Trophoblast cell (in vitro differentiated cells and primary cell): ENCODE measurements around the gene PARP9.

ENCODE experiments used
- DNase-seq, 2 donors: peaks; one replicate each; pipeline ENCODE4 v3.0.0-alpha.2; 2016
- H2AFZ ChIP-seq: 2 replicates; pipeline ENCODE4 v1.6.1; 2013; ENCODE audit warnings: low read length, moderate library complexity, mild to moderate bottlenecking; ENCODE audit not compliant: insufficient read depth, poor library complexity
- H2AK5ac ChIP-seq: 2 replicates; pipeline ENCODE4 v1.6.1; 2013; ENCODE audit warnings: mild to moderate bottlenecking, low read length
- H2BK120ac ChIP-seq: 2 replicates; pipeline ENCODE4 v1.6.1; 2013; ENCODE audit warnings: low read length, mild to moderate bottlenecking, moderate library complexity; ENCODE audit not compliant: insufficient read depth, poor library complexity
- H2BK12ac ChIP-seq: 2 replicates; pipeline ENCODE4 v1.6.1; 2013; ENCODE audit warnings: mild to moderate bottlenecking, low read length, moderate library complexity
- H2BK5ac ChIP-seq: 2 replicates; pipeline ENCODE4 v1.6.1; 2013; ENCODE audit warnings: low read length, low read depth, moderate library complexity, mild to moderate bottlenecking; ENCODE audit not compliant: poor library complexity
- H3K14ac ChIP-seq: 2 replicates; pipeline ENCODE4 v1.6.1; 2013; ENCODE audit warnings: mild to moderate bottlenecking, low read length
- H3K18ac ChIP-seq: 2 replicates; pipeline ENCODE4 v1.6.1; 2013; ENCODE audit warnings: mild to moderate bottlenecking, low read length
- H3K23ac ChIP-seq: 2 replicates; pipeline ENCODE4 v1.6.1; 2013; ENCODE audit warnings: low read length
- H3K27ac ChIP-seq: 2 replicates; pipeline ENCODE4 v1.5.1; 2013; ENCODE audit warnings: low read depth, mild to moderate bottlenecking, inconsistent platforms, low read length, moderate library complexity
- H3K27me3 ChIP-seq: 2 replicates; pipeline ENCODE4 v1.6.1; 2013; ENCODE audit warnings: inconsistent platforms, mild to moderate bottlenecking, low read length, moderate library complexity; ENCODE audit not compliant: insufficient read depth
- H3K36me3 ChIP-seq, 2 experiments: 1 replicate in 1 of 2; 2 replicates in 1 of 2; pipeline ENCODE4 v1.6.1; 2013; ENCODE audit warnings: low read length in 2 of 2, mild to moderate bottlenecking in 2 of 2, moderate library complexity in 1 of 2; ENCODE audit not compliant: insufficient read depth in 2 of 2, control insufficient read depth in 1 of 2
- H3K4ac ChIP-seq: 2 replicates; pipeline ENCODE4 v1.6.1; 2013; ENCODE audit warnings: low read depth, mild to moderate bottlenecking, low read length, moderate library complexity
- H3K4me1 ChIP-seq, 2 experiments: 1 replicate in 1 of 2; 2 replicates in 1 of 2; pipeline ENCODE4 v1.6.1; 2013; ENCODE audit warnings: low read length in 2 of 2, mild to moderate bottlenecking in 2 of 2, moderate library complexity in 1 of 2; ENCODE audit not compliant: insufficient read depth in 2 of 2, control insufficient read depth in 1 of 2
- H3K4me2 ChIP-seq: 2 replicates; pipeline ENCODE4 v1.6.1; 2013; ENCODE audit warnings: inconsistent platforms, mild to moderate bottlenecking, low read length, moderate library complexity
- H3K4me3 ChIP-seq: 2 replicates; pipeline ENCODE4 v1.5.1; 2013; ENCODE audit warnings: mild to moderate bottlenecking, low read depth, low read length, inconsistent platforms
- H3K79me1 ChIP-seq: one replicate; pipeline ENCODE4 v1.6.1; 2013; ENCODE audit warnings: low read length
- H3K79me2 ChIP-seq: 2 replicates; pipeline ENCODE4 v1.6.1; 2013; ENCODE audit warnings: low read length, mild to moderate bottlenecking; ENCODE audit not compliant: control insufficient read depth, insufficient read depth, poor library complexity
- H3K9ac ChIP-seq: 2 replicates; pipeline ENCODE4 v1.6.1; 2013; ENCODE audit warnings: mild to moderate bottlenecking, low read length
- H3K9me3 ChIP-seq: 2 replicates; pipeline ENCODE4 v1.6.1; 2013; ENCODE audit warnings: low read depth, mild to moderate bottlenecking, control low read depth, inconsistent platforms, low read length; ENCODE audit not compliant: insufficient read depth
- H4K12ac ChIP-seq: 2 replicates; pipeline ENCODE4 v1.6.1; 2013; ENCODE audit warnings: low read depth, mild to moderate bottlenecking, low read length, moderate library complexity
- H4K8ac ChIP-seq: 2 replicates; pipeline ENCODE4 v1.6.1; 2013; ENCODE audit warnings: low read depth, mild to moderate bottlenecking, low read length, moderate library complexity
- H4K91ac ChIP-seq: one replicate; pipeline ENCODE4 v1.6.1; 2013; ENCODE audit warnings: low read depth, mild to moderate bottlenecking, low read length, moderate library complexity
- WGBS: extraction: QIAGEN DNeasy Blood & Tissue Kit; methylation state at CpG from one replicate; pipeline ENCODE4 v1.1.7; 2013; ENCODE audit warnings: missing lambda C conversion rate; ENCODE audit not compliant: insufficient read length, insufficient coverage; ENCODE audit errors: extremely low coverage; 5-methylcytosine and 5-hydroxymethylcytosine counted together

The PARP9 gene

DNA sequence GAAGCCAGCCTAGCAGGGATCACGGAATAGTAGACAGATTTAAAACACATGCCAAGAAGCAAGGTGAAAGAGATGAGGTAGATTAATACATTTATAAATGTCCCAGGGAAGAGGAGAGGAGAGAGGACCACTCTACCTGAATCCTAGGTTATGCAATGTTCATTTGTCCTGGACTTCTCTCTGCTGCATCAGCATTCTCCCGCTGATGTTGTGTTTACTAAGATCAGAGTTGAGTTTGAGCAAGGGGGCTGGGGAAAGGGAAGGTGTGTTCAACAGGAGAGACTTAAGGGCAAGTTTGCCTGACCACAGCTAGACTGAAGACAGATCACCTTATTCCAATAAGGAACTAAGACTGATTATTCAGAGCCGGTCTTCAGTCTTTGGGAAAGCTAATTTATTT, 48.2 kb downstream of the PARP9 start:
- peaks cover 11% of the 10 kb centered on the region for H3K79me1 ChIP-seq
- DNase-seq = no peak
- H3K27me3 ChIP-seq = no peaks in the 10 kb centered on the region
- no peak overlapping the region for H2BK5ac ChIP-seq
- H3K9ac ChIP-seq = no peak overlapping the region
- no peaks in the 10 kb centered on the region for H3K9me3 ChIP-seq
- no peak overlapping the region for H3K14ac ChIP-seq
- H3K4me1 ChIP-seq = peaks cover 8 to 10% of the 10 kb centered on the region in 2 experiments
- H3K18ac ChIP-seq = no peak overlapping the region
- no peak overlapping the region for H3K4me2 ChIP-seq
- H3K27ac ChIP-seq = no peak overlapping the region
- no peak overlapping the region for H2BK12ac ChIP-seq
- no peak overlapping the region for H3K4ac ChIP-seq
- no peak overlapping the region for H4K91ac ChIP-seq
- peaks cover 13% of the 10 kb centered on the region for H3K79me2 ChIP-seq
- no peak overlapping the region for H4K12ac ChIP-seq
- no peak overlapping the region for H2AFZ ChIP-seq
- H3K4me3 ChIP-seq = no peak overlapping the region
- H3K36me3 ChIP-seq = no peaks in the 10 kb centered on the region
- no CpG with 5 or more reads among the region's 3 CpGs for WGBS
- no peak overlapping the region for H2BK120ac ChIP-seq
- no peak overlapping the region for H2AK5ac ChIP-seq
- no peak overlapping the region for H4K8ac ChIP-seq
- H3K23ac ChIP-seq = no peak overlapping the region

DNA sequence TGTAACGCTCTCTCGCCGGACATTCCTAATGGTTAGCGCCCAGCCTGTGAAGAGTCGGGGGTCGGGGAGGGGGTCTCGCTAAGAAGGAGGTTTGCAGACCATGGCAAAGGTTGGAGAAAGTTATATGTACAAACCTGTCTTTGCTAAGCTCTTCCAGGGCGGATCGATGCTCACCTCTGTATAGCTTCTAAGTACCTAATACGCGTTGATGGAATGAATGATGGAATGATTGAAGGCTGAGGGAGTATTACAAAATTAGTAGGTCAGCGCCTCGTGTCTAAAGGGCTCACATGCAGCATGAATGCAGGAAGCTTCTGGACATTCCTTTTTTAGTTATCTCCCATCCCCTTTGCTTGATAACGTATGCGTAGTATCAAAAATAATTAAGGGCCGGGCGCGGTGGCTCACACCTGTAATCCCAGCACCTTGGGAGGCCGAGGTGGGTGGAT, 49.1 kb downstream of the PARP9 start:
- no peaks in the 10 kb centered on the region for H3K9me3 ChIP-seq
- no peaks in the 10 kb centered on the region for H3K36me3 ChIP-seq
- H3K27ac ChIP-seq = no peak overlapping the region
- H2BK120ac ChIP-seq = no peak overlapping the region
- no peak overlapping the region for H3K18ac ChIP-seq
- H3K23ac ChIP-seq = no peak overlapping the region
- no CpG with 5 or more reads among the region's 19 CpGs for WGBS
- H4K91ac ChIP-seq = peak overlapping the region; percentile 2
- H3K4me1 ChIP-seq = peaks cover 8 to 10% of the 10 kb centered on the region in 2 experiments
- no peak overlapping the region for H3K4ac ChIP-seq
- H2BK5ac ChIP-seq = no peak overlapping the region
- H3K4me3 ChIP-seq = peak overlapping the region; percentile 27
- H2AFZ ChIP-seq = peak overlapping the region; percentile 69
- no peak overlapping the region for H2AK5ac ChIP-seq
- no peak for DNase-seq
- no peak overlapping the region for H3K9ac ChIP-seq
- no peak overlapping the region for H2BK12ac ChIP-seq
- H3K27me3 ChIP-seq = no peaks in the 10 kb centered on the region
- peaks cover 13% of the 10 kb centered on the region for H3K79me2 ChIP-seq
- peak overlapping the region; percentile 68 for H4K8ac ChIP-seq
- H3K14ac ChIP-seq = no peak overlapping the region
- peaks cover 11% of the 10 kb centered on the region for H3K79me1 ChIP-seq
- peak overlapping the region; percentile 84 for H3K4me2 ChIP-seq
- H4K12ac ChIP-seq = peak overlapping the region; percentile 35

DNA sequence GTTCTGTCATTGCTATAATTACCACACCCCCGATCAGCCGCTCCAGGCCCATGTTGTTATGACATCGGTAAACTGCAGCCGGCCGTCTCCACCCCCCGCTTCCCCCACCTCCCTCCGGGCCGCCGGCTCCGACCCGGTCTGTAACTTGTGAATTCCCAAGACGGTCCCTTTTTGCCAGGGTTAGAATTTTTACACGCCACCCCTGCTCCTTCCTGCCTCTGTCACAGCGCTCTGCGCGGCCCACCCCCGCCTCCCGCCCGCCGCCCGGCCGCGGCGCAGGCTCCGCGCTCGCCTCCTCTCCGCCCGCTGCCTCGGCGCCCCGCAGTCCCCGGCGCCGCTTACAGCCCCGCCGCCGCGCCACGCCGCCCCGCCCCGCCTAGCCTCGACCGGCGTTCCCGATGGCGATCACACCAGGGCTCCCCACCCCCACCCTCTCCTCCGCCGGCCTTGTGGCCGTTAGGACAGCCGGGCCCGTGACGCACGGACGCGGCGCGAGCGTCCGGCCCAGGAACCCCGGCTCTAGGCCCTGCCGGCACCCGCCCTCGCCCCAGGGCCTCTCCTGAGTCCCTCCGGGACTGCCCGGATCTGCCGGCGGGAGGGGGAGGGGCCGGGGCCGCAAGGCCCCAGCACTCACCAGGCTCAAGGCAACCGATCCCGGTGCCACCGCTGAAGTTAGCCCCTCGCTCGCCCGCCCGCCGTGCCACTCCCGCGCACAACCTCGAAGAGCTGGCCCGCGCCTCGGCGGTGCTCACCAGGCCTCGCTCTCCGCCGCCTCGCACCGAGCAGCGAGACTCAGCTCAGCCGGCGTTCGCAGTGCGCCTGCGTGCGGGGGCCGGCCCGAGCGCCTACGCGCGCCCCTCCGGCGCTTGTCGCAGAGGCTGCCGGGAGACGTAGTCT, 49.7 kb downstream of the PARP9 start, which contains the start of gene KPNA1:
Gene KPNA1 (minus strand): TSS at position 817 of the 897 bp plus-strand sequence. CDS start 18,374 bp downstream, outside the sequence.
- H3K14ac ChIP-seq = peak within 1 kb of the TSS; percentile 99
- H3K4ac ChIP-seq = peak within 1 kb of the TSS; percentile 72
- no peak within 1 kb of the TSS for H2AK5ac ChIP-seq
- peak within 1 kb of the TSS; percentile 98 for H3K18ac ChIP-seq
- DNase-seq = peak; percentile 93 to 94
- peaks cover 11% of the 10 kb centered on the region for H3K79me1 ChIP-seq
- H3K36me3 ChIP-seq = no peaks in the 10 kb centered on the region
- H3K4me2 ChIP-seq = peak within 1 kb of the TSS; percentile 84
- H3K9ac ChIP-seq = peak within 1 kb of the TSS; percentile 86
- no peak within 1 kb of the TSS for H3K23ac ChIP-seq
- H3K4me3 ChIP-seq = peak within 1 kb of the TSS; percentile 93
- peak within 1 kb of the TSS; percentile 97 for H4K91ac ChIP-seq
- WGBS = no CpG with 5 or more reads among the region's 109 CpGs
- H3K27me3 ChIP-seq = no peaks in the 10 kb centered on the region
- H4K12ac ChIP-seq = peak within 1 kb of the TSS; percentile 85
- peak within 1 kb of the TSS; percentile 95 for H2AFZ ChIP-seq
- H2BK5ac ChIP-seq = peak within 1 kb of the TSS; percentile 95
- H3K4me1 ChIP-seq = peaks cover 8 to 10% of the 10 kb centered on the region in 2 experiments
- H3K27ac ChIP-seq = peak within 1 kb of the TSS; percentile 97
- peak within 1 kb of the TSS; percentile 95 for H2BK120ac ChIP-seq
- H3K9me3 ChIP-seq = no peaks in the 10 kb centered on the region
- H4K8ac ChIP-seq = peak within 1 kb of the TSS; percentile 94
- no peak within 1 kb of the TSS for H2BK12ac ChIP-seq
- peaks cover 13% of the 10 kb centered on the region for H3K79me2 ChIP-seq

DNA sequence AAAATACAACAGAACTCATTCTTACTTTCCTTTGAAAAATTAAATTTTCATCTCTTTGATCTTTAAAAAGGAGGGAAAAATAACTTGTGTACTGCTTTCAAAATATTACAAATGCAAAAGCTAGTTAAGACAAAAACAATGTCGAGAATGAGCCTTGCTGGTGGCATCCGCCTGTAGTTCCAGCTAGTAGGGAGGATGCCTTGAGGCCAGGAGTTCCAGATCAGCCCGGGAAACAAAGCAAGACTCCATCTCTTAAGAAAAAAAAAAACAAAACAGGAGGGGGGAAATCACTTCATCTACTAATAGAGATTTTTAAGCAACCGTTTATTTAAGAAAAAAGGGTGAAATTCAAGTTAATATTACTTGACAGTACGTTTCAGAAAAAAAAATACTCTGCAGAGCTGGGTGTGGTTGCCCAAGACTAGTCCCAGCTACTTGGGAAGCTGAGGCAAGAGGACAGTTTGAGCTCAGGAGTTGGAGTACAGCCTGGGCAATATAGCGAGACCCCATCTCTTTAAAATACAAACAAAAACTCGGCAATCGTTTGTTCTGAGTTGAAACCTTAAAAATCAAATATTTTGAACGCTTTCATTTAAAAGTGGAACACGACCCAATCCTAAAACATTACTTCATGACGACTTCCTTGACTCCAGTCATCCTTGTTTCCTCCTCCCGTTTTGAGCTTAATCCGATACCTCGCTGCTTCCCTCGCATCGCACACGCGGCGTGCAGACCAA, 50.5 kb downstream of the PARP9 start:
- Histone ChIP-seq H2BK12ac (no peak overlapping the region), H3K18ac (peak overlapping the region; percentile 77), H2AK5ac (no peak overlapping the region), H3K36me3 (no peaks in the 10 kb centered on the region), H4K8ac (peak overlapping the region; percentile 94), H3K4me3 (peak overlapping the region; percentile 93), H3K4me1 (peaks cover 8 to 10% of the 10 kb centered on the region in 2 experiments), H3K4ac (peak overlapping the region; percentile 72), H2AFZ (no peak overlapping the region), H3K4me2 (peak overlapping the region; percentile 84), H2BK5ac (peak overlapping the region; percentile 95), H4K91ac (peak overlapping the region; percentile 97), H3K9me3 (no peaks in the 10 kb centered on the region), H3K9ac (peak overlapping the region; percentile 74), H3K27me3 (no peaks in the 10 kb centered on the region), H2BK120ac (peak overlapping the region; percentile 79), H3K14ac (peak overlapping the region; percentile 99), H3K23ac (no peak overlapping the region), H3K27ac (peak overlapping the region; percentile 97), H4K12ac (no peak overlapping the region), H3K79me1 (peaks cover 11% of the 10 kb centered on the region), H3K79me2 (peaks cover 17% of the 10 kb centered on the region)
- no CpG with 5 or more reads among the region's 19 CpGs for WGBS
- DNase-seq = peak; percentile 51 to 76
